ENCODE data around the gene ID4.

Gene ID4

GRCh38 chr6:19811397-19812079 lies 25.6 kb upstream of the ID4 start:
- no peak for TF ChIP-seq CTCF (IDR thresholded peaks at IDR 0.05; ENCODE audit: control insufficient read depth, extremely low read depth, insufficient read depth)
- DNase-seq (ENCODE audit: low read depth): no peak
- H3K4me3 ChIP-seq (ENCODE audit: low read depth, low read length): no peak overlapping the region

- TF ChIP-seq CTCF (IDR thresholded peaks at IDR 0.05; ENCODE audit: control insufficient read depth, extremely low read depth, insufficient read depth): peak; percentile 63
- H3K4me3 ChIP-seq (ENCODE audit: low read depth, low read length): no peak overlapping the region
- peak; percentile 35 for DNase-seq (ENCODE audit: low read depth)
Measured at GRCh38 chr6:19812512-19813119, 24.6 kb upstream of the ID4 start.

- DNase-seq (ENCODE audit: low read depth): no peak
- TF ChIP-seq CTCF (IDR thresholded peaks at IDR 0.05; ENCODE audit: control insufficient read depth, extremely low read depth, insufficient read depth): no peak
- H3K4me3 ChIP-seq (ENCODE audit: low read depth, low read length): no peak overlapping the region
Measured at GRCh38 chr6:19818805-19819204, 18.4 kb upstream of the ID4 start.

GRCh38 chr6:19824058-19824807 lies 12.9 kb upstream of the ID4 start:
- no peak overlapping the region for H3K4me3 ChIP-seq (ENCODE audit: low read depth, low read length)
- DNase-seq (ENCODE audit: low read depth): no peak
- TF ChIP-seq CTCF (IDR thresholded peaks at IDR 0.05; ENCODE audit: control insufficient read depth, extremely low read depth, insufficient read depth): no peak

GRCh38 chr6:19827247-19827646 lies 9.9 kb upstream of the ID4 start:
- no peak overlapping the region for H3K4me3 ChIP-seq (ENCODE audit: low read depth, low read length)
- no peak for TF ChIP-seq CTCF (IDR thresholded peaks at IDR 0.05; ENCODE audit: control insufficient read depth, extremely low read depth, insufficient read depth)
- DNase-seq (ENCODE audit: low read depth): no peak

- H3K4me3 ChIP-seq (ENCODE audit: low read depth, low read length): no peak overlapping the region
- no peak for DNase-seq (ENCODE audit: low read depth)
- TF ChIP-seq CTCF (IDR thresholded peaks at IDR 0.05; ENCODE audit: control insufficient read depth, extremely low read depth, insufficient read depth): no peak
Measured at GRCh38 chr6:19827903-19828302, 9.3 kb upstream of the ID4 start.
